GM12865 (cell line): ENCODE results near the gene CANT1.
"Not testable (repeated sequence)": the region's sequence is repeated elsewhere in the genome, so short reads cannot be mapped to it uniquely, and the experiment has no call there.

ENCODE experiments used
- DNase-seq: peaks from one replicate; pipeline ENCODE4 v3.0.0; 2010; ENCODE audit warnings: low read depth
- H3K4me3 ChIP-seq: 2 replicates; pipeline ENCODE4 v1.5.1; 2011; ENCODE audit warnings: mild to moderate bottlenecking, low read depth, low read length, control low read depth
- TF ChIP-seq, protein P1 (sequence below): IDR thresholded peaks from 2 replicates; pipeline ENCODE4 v1.5.1; 2011; ENCODE audit warnings: low read length, control low read depth, low read depth, inconsistent platforms; ENCODE audit not compliant: insufficient read depth; ENCODE audit errors: missing control alignments

The CANT1 gene

DNA sequence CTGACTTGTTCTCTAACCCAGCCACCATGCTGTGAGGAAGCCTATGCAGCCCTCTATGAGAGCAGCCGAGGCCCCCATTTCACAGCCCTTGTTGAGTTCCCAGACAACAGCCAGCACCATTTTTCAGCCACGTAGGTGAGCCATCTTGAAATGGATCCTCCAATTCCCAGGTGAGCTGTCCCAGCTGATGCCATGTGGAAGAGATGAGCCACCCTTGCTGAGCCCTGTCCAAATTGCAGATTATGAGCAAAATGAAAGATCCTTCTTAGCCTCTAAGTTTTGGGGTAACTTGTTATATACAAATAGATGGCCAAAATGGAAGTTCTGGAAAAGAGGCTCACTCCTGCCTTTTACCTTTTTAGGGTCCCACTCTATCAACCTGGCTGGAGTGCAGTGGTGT is 58.7 kb downstream of the CANT1 start:
- DNase-seq: no peak
- no peak overlapping the region for H3K4me3 ChIP-seq
- TF ChIP-seq, protein P1, sequence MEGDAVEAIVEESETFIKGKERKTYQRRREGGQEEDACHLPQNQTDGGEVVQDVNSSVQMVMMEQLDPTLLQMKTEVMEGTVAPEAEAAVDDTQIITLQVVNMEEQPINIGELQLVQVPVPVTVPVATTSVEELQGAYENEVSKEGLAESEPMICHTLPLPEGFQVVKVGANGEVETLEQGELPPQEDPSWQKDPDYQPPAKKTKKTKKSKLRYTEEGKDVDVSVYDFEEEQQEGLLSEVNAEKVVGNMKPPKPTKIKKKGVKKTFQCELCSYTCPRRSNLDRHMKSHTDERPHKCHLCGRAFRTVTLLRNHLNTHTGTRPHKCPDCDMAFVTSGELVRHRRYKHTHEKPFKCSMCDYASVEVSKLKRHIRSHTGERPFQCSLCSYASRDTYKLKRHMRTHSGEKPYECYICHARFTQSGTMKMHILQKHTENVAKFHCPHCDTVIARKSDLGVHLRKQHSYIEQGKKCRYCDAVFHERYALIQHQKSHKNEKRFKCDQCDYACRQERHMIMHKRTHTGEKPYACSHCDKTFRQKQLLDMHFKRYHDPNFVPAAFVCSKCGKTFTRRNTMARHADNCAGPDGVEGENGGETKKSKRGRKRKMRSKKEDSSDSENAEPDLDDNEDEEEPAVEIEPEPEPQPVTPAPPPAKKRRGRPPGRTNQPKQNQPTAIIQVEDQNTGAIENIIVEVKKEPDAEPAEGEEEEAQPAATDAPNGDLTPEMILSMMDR: no peak

DNA sequence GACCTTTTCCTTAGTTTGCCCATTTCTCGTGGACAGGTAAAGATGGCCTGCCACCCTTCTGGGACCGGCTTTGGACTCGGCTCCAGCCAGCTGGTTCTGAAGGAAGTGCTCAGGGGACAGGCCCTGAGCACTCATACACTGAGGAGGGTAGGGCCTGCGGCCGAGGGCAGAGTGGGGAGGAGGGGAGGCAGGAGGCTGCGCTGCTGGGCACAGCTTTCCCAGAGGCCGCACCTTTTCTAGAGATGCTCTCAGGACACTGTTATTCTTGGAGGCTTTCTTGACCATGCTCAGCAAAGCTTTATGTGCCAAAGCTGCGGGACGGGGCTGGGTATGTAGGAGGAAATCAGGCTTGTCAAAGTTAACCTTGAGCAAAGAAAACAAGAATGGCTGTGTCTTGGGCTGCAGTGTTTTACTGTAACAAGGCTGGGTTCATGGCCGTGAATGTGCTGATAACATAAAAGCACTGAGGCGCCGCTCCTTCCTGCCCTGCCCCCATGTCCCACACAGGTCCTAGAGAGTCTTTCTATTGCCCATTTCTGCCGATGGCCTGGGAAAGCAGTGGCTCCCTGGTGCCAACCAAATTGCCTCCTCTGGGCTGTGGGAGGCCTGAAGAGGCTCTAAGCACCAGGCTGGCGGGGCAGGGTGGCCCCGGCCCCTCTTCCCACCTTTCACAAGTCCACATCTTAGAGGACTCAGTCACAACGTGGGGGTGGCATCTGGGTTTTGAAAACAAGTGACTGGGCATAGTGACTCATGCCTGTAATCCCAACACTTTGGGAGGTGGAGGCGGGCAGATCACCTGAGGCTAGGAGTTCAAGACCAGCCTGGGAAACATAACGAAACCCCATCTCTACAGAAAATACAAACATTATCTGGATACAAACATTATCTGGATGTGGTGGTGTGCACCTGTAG is 62.1 kb downstream of the CANT1 start:
- H3K4me3 ChIP-seq: no peak overlapping the region
- DNase-seq: no peak
- TF ChIP-seq, protein P1: no peak

DNA sequence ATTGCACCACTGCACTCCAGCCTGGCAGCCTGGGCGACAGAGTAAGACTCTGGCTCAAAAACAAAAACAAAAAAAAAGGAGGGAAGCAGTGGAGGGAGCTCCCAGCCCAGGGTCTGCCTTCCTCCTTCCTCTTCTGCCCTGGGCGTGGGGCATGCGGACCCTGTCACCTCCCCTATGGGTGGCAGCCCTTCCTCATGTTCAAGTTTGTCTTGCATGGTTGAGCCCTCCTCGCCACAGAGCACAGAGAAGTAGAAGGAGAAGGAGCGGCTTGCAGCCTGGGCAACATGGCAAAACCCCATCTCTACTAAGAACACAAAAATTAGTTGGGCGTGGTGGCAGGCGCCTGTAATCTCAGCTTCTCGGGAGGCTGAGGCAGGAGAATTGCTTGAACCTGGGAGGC is 62.9 kb downstream of the CANT1 start:
- H3K4me3 ChIP-seq: no peak overlapping the region
- DNase-seq: no peak
- TF ChIP-seq, protein P1: no peak

DNA sequence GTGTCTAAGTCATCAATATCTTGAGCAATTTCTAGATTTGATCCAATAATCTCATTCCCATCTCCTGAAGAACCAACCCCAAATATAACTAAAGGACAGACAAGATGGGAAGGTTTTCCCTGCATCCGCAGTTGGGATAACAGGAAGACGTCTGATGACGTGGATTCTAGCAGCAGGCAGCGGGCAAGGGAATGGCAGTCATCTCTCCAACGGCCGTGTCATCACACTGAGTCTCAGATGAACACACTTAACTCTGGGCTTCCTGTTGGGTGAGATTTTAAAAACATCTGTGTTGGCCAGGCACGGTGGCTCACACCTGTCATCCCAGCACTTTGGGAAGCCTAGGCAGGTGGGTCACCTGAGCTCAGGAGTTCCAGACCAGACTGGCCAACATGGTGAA is 63.4 kb downstream of the CANT1 start:
- no peak for DNase-seq
- TF ChIP-seq, protein P1: no peak
- no peak overlapping the region for H3K4me3 ChIP-seq

DNA sequence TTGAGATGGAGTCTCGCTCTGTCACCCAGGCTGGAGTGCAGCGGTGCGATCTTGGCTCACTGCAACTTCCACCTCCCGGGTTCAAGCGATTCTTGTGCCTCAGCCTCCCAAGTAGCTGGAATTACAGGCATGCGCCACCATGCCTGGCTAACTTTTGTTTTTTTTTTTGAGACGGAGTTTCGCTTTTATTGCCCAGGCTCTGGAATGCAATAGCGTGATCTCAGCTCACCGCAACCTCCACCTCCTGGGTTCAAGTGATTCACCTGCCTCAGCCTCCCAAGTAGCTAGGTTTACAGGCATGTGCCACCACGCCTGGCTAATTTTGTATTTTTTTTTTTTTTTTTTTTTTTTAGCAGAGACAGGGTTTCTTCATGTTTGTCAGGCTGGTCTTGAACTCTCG is 64.1 kb downstream of the CANT1 start:
- not testable (repeated sequence) for H3K4me3 ChIP-seq, DNase-seq

DNA sequence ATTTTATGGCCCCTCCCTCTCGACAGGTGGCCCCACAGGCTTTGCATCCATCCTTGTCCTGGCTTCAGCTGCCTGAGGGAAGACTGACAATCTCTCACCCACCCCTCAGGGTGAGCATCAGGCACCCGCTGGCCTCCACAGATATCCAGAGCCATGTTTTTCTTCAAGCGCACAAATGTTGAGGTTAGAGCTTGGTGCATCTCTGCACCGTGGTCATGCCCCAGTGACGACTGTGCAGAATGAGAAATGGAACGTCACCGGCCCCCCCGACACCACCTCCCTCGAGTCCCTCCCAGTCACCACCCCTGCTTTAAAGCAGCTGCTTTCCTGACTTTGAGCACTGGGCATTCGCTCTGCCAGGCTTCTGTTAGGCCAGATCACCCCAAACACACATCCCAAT is 64.6 kb downstream of the CANT1 start:
- no peak for DNase-seq
- TF ChIP-seq, protein P1: no peak
- H3K4me3 ChIP-seq: no peak overlapping the region

DNA sequence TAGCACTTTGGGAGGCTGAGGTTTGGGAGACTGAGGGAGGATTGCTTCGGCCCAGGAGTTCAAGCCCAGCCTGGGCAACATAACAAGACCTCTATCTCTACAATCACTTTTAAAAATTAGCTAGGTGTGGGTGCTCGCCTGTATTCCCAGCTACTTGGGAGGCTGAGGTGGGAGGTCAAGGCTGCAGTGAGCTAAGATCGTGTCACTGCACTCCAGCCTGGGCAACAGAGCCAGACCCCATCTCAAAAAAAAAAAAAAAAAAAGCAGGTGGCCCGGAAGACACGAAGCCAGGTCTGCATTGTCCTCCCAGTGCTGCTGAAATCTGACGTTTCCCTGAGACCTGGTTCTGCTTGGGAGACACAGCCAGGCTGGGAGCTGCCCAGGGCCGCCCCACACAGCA is 65.5 kb downstream of the CANT1 start:
- DNase-seq: no peak
- no peak overlapping the region for H3K4me3 ChIP-seq
- TF ChIP-seq, protein P1: no peak
